Measurements from ENCODE around the gene GPBP1L1. TPM values are rescaled to one million over a fixed set of nuclear protein-coding genes. Genes with fewer than 3 reads are reported as not detected.
"Not testable (repeated sequence)": the region's sequence is repeated elsewhere in the genome, so short reads cannot be mapped to it uniquely, and the experiment has no call there.

Gene GPBP1L1
- total and polyA plus RNA-seq, 8 donors, result 21.9 to 84.3 (median 53.7) TPM

GRCh38 chr1:45716700-45717099 is 30.4 kb upstream of the GPBP1L1 start:
- H3K27me3 ChIP-seq, result no peaks in the 10 kb centered on the region
- no peaks in the 10 kb centered on the region for H3K9me3 ChIP-seq
- no peak for FAIRE-seq
- no peak for TF ChIP-seq CTCF (IDR thresholded peaks at IDR 0.05)
- intact Hi-C loops (cut with DNase I), result no loop called here
- H3K36me3 ChIP-seq, result peaks cover 0 to 21% (median 0%) of the 10 kb centered on the region in 3 donors
- ATAC-seq, result no peak
- H3K27ac ChIP-seq, result no peak overlapping the region
- no peaks in the 10 kb centered on the region for H3K4me1 ChIP-seq
- no peak overlapping the region for H3K4me3 ChIP-seq
- DNase-seq, result no peak
- WGBS, 2 donors, result 83 to 86% methylated on average over 3 of the region's 3 CpGs

- H3K27me3 ChIP-seq, result no peaks in the 10 kb centered on the region
- intact Hi-C loops (cut with DNase I), result no loop called here
- FAIRE-seq (no peak), ATAC-seq (no peak), DNase-seq (no peak)
- no peaks in the 10 kb centered on the region for H3K9me3 ChIP-seq
- no peak for TF ChIP-seq CTCF (IDR thresholded peaks at IDR 0.05)
- H3K4me3 ChIP-seq, result no peak overlapping the region
- WGBS, 2 donors, result 80 to 84% methylated on average over 3 of the region's 3 CpGs
- no peaks in the 10 kb centered on the region for H3K4me1 ChIP-seq
- H3K27ac ChIP-seq, result no peak overlapping the region
- peaks cover 0 to 27% (median 0%) of the 10 kb centered on the region in 3 donors for H3K36me3 ChIP-seq
These were observed 27.4 kb upstream of the GPBP1L1 start for GRCh38 chr1:45713711-45714110.

- Histone ChIP-seq H3K4me3 (no peak overlapping the region), H3K27me3 (no peaks in the 10 kb centered on the region), H3K36me3 (no peaks in the 10 kb centered on the region), H3K4me1 (no peaks in the 10 kb centered on the region), H3K9me3 (no peaks in the 10 kb centered on the region), H3K27ac (no peak overlapping the region)
- FAIRE-seq (no peak), ATAC-seq (no peak), DNase-seq (no peak)
- TF ChIP-seq CTCF (IDR thresholded peaks at IDR 0.05), result no peak
- intact Hi-C loops (cut with DNase I), result no loop called here
- WGBS, 2 donors, result 94 to 100% methylated on average over 1 of the region's 1 CpG
These were observed 18.3 kb upstream of the GPBP1L1 start for GRCh38 chr1:45704637-45705036.

GRCh38 chr1:45694823-45695222 is 8.5 kb upstream of the GPBP1L1 start:
- ATAC-seq (no peak), FAIRE-seq (no peak), DNase-seq (no peak)
- no peaks in the 10 kb centered on the region for H3K27me3 ChIP-seq
- no peaks in the 10 kb centered on the region for H3K9me3 ChIP-seq
- H3K4me3 ChIP-seq, result no peak overlapping the region
- H3K27ac ChIP-seq, result no peak overlapping the region
- WGBS, 2 donors, result 90 to 93% methylated on average over 7 of the region's 7 CpGs
- peaks cover 0 to 26% (median 9%) of the 10 kb centered on the region in 3 donors for H3K36me3 ChIP-seq
- no peak for TF ChIP-seq CTCF (IDR thresholded peaks at IDR 0.05)
- intact Hi-C loops (cut with DNase I), result no loop called here
- no peaks in the 10 kb centered on the region for H3K4me1 ChIP-seq

- peaks cover 0 to 24% (median 9%) of the 10 kb centered on the region in 3 donors for H3K36me3 ChIP-seq
- intact Hi-C loops (cut with DNase I); H3K4me3 ChIP-seq; H3K27ac ChIP-seq; DNase-seq; H3K4me1 ChIP-seq; H3K27me3 ChIP-seq; H3K9me3 ChIP-seq; FAIRE-seq; ATAC-seq: not testable (repeated sequence)
- 79 to 81% methylated on average over 8 of the region's 8 CpGs for WGBS, 2 donors
These were observed 7.5 kb upstream of the GPBP1L1 start for GRCh38 chr1:45693811-45694210.

Measured in pancreas (tissue), 10 donors.